ENCODE data around the gene TNKS2. TPM values are rescaled to one million over a fixed set of nuclear protein-coding genes. Genes with fewer than 3 reads are reported as not detected.

Gene TNKS2
- total RNA-seq, 4 donors from 2014 or later = 40.5 to 70.0 (median 57.4) TPM

DNA sequence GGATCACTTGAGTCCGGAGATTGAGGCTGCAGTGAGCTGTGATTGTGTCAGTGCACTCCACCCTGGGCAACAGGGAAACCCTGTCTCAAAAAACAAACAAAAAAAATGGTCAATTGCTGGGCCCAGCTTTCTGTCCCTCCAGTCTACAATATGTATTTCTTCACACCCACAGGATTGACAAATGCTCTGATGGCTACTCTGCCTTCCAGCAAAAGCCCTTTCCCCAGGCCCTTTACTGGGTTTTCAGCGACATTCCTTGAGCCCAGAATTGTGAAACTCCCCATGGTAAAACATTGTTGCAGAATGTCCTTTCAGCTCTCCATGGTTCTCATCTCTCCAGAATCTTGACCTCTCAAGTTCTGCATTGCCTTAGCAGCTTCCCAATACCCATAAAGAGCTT, 23.7 kb upstream of the TNKS2 start:
- TF ChIP-seq, protein P1, sequence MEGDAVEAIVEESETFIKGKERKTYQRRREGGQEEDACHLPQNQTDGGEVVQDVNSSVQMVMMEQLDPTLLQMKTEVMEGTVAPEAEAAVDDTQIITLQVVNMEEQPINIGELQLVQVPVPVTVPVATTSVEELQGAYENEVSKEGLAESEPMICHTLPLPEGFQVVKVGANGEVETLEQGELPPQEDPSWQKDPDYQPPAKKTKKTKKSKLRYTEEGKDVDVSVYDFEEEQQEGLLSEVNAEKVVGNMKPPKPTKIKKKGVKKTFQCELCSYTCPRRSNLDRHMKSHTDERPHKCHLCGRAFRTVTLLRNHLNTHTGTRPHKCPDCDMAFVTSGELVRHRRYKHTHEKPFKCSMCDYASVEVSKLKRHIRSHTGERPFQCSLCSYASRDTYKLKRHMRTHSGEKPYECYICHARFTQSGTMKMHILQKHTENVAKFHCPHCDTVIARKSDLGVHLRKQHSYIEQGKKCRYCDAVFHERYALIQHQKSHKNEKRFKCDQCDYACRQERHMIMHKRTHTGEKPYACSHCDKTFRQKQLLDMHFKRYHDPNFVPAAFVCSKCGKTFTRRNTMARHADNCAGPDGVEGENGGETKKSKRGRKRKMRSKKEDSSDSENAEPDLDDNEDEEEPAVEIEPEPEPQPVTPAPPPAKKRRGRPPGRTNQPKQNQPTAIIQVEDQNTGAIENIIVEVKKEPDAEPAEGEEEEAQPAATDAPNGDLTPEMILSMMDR (IDR thresholded peaks at IDR 0.05) = no peak
- no peak for TF ChIP-seq POLR2A (IDR thresholded peaks at IDR 0.05)
- intact Hi-C loops (cut with DNase I; ENCODE audit: low total_unique reads) = no loop called here
- H3K4me3 ChIP-seq (ENCODE audit: low read depth, poor library complexity, severe bottlenecking) = no peak overlapping the region
- WGBS, 2 donors = 95 to 97% methylated on average over 2 of the region's 2 CpGs
- DNase-seq (ENCODE audit: low spot score in 2 of 2) = no peak

DNA sequence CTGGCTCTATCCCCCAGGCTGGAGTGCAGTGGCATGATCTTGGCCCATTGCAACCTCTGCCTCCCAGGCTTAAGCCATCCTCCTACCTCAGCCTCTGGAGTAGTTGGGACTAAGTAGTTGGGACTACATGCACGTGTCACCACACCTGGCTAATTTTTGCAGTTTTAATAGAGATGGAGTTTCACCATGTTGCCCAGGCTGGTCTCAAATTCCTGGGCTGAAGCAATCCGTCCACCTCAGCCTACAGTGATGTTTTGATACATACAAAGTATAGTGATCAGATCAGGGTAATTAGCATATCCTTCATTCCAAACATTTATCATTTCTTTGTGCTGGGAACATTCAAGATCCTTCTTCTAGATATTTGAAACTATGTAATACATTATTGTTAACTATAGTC, 22.5 kb upstream of the TNKS2 start:
- TF ChIP-seq, protein P1 (IDR thresholded peaks at IDR 0.05) = no peak
- no peak for TF ChIP-seq POLR2A (IDR thresholded peaks at IDR 0.05)
- intact Hi-C loops (cut with DNase I; ENCODE audit: low total_unique reads) = no loop called here
- 79 to 95% methylated on average over 2 of the region's 2 CpGs for WGBS, 2 donors

GRCh38 chr10:91776266-91776665, 22.0 kb upstream of the TNKS2 start:
- no peak overlapping the region for H3K4me3 ChIP-seq (ENCODE audit: low read depth, poor library complexity, severe bottlenecking)
- no peak for DNase-seq (ENCODE audit: low spot score in 2 of 2)
- intact Hi-C loops (cut with DNase I; ENCODE audit: low total_unique reads) = no loop called here
- 84 to 86% methylated on average over 3 of the region's 3 CpGs for WGBS, 2 donors
- no peak for TF ChIP-seq POLR2A (IDR thresholded peaks at IDR 0.05)
- TF ChIP-seq, protein P1 (IDR thresholded peaks at IDR 0.05) = no peak

More for the DNA sequence above, 22.5 kb upstream of the TNKS2 start:
- no peak overlapping the region for H3K4me3 ChIP-seq (ENCODE audit: low read depth, poor library complexity, severe bottlenecking)
- no peak for DNase-seq (ENCODE audit: low spot score in 2 of 2)

DNA sequence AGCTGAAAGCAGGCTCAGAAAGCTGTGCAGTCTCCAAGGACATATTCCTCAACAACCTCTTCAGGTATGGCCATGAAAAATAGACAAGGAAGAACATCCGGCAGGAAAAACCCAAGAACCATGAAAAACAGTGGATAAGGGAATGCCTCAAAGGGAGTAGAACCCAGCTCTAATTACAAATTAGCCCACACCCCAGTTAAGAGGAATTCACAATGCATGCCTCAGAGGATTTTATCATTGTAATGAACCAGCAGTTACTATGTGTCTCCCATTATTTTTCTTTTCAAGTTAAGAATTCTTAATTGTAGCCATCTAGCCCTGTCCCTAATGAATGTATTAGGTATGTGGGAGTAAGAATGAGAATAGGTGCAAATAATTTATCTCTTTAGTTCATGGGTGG, 19.7 kb upstream of the TNKS2 start:
- intact Hi-C loops (cut with DNase I; ENCODE audit: low total_unique reads) = no loop called here
- no peak for DNase-seq (ENCODE audit: low spot score in 2 of 2)
- WGBS, 2 donors = 91 to 100% methylated on average over 1 of the region's 1 CpG
- no peak overlapping the region for H3K4me3 ChIP-seq (ENCODE audit: low read depth, poor library complexity, severe bottlenecking)
- TF ChIP-seq, protein P1 (IDR thresholded peaks at IDR 0.05) = no peak
- TF ChIP-seq POLR2A (IDR thresholded peaks at IDR 0.05) = no peak

- intact Hi-C loops (cut with DNase I; ENCODE audit: low total_unique reads) = no loop called here
- DNase-seq (ENCODE audit: low spot score in 2 of 2) = no peak
- WGBS, 2 donors = 56 to 76% methylated on average over 1 of the region's 1 CpG
- TF ChIP-seq, protein P1 (IDR thresholded peaks at IDR 0.05) = no peak
- TF ChIP-seq POLR2A (IDR thresholded peaks at IDR 0.05) = no peak
- H3K4me3 ChIP-seq (ENCODE audit: low read depth, poor library complexity, severe bottlenecking) = no peak overlapping the region
Observed at GRCh38 chr10:91779011-91779605, 19.1 kb upstream of the TNKS2 start.

GRCh38 chr10:91782539-91782938, 15.7 kb upstream of the TNKS2 start:
- no peak overlapping the region for H3K4me3 ChIP-seq (ENCODE audit: low read depth, poor library complexity, severe bottlenecking)
- intact Hi-C loops (cut with DNase I; ENCODE audit: low total_unique reads) = no loop called here
- WGBS, 2 donors = 96 to 100% methylated on average over 1 of the region's 1 CpG
- DNase-seq (ENCODE audit: low spot score in 2 of 2) = no peak
- TF ChIP-seq, protein P1 (IDR thresholded peaks at IDR 0.05) = no peak
- no peak for TF ChIP-seq POLR2A (IDR thresholded peaks at IDR 0.05)
